ENCODE data around the gene FRMD1. TPM values are rescaled to one million over a fixed set of nuclear protein-coding genes. Genes with fewer than 3 reads are reported as not detected.

The FRMD1 gene
- total and polyA plus RNA-seq, 2 donors (not counting 1 experiment from before 2014, with no cell fraction given): not detected

GRCh38 chr6:168127384-168127868 is 48.4 kb upstream of the FRMD1 start:
- Histone ChIP-seq H3K27ac (ENCODE audit: low read length in 2 of 2) (no peak overlapping the region), H3K36me3 (replicated peaks in 1 of 2; ENCODE audit: control extremely low read depth in 1 of 2, control insufficient read depth in 1 of 2, extremely low read depth in 1 of 2, insufficient read depth in 2 of 2, low read length in 1 of 2) (no peaks in the 10 kb centered on the region), H3K79me2 (ENCODE audit: control insufficient read depth, insufficient read depth, low read length) (no peaks in the 10 kb centered on the region), H3K27me3 (replicated peaks in 1 of 4; ENCODE audit: control extremely low read depth in 1 of 4, control insufficient read depth in 3 of 4, insufficient read depth in 4 of 4, low read length in 3 of 4) (peaks cover 0 to under 1% (median 0%) of the 10 kb centered on the region in 4 experiments), H3K4me2 (replicated peaks; ENCODE audit: low read depth, low read length, poor library complexity, severe bottlenecking) (no peak overlapping the region), H2AFZ (ENCODE audit: insufficient read depth, low read depth, low read length, poor library complexity, severe bottlenecking) (no peak overlapping the region), H4K20me1 (ENCODE audit: control insufficient read depth, insufficient read depth, low read length, poor library complexity, severe bottlenecking) (no peaks in the 10 kb centered on the region), H3K9ac (ENCODE audit: low read length) (no peak overlapping the region), H3K4me3 (ENCODE audit: control extremely low read depth in 1 of 5, extremely low read depth in 1 of 5, insufficient read depth in 1 of 5, low read depth in 2 of 5, low read length in 4 of 5) (no peak overlapping the region), H3K9me3 (ENCODE audit: control extremely low read depth in 1 of 3, control insufficient read depth in 2 of 3, insufficient read depth in 1 of 3, low read length in 2 of 3) (peaks cover 0 to 7% (median 0%) of the 10 kb centered on the region in 3 donors), H3K4me1 (ENCODE audit: control insufficient read depth in 2 of 2, insufficient read depth in 2 of 2, low read length in 2 of 2) (no peaks in the 10 kb centered on the region)
- Mint-ChIP-seq H3K9me3 (ENCODE audit: insufficient read depth) (no peaks in the 10 kb centered on the region), H3K27ac (no peak overlapping the region), H3K4me3 (no peak overlapping the region), H3K4me1 (no peaks in the 10 kb centered on the region), H3K27me3 (peaks cover 11% of the 10 kb centered on the region)
- intact Hi-C loops (cut with micrococcal nuclease): no loop called here
- ChIA-PET POLR2A (no interaction called here), CTCF (no interaction called here)
- DNase-seq (no peak), ATAC-seq (ENCODE audit: low read depth) (no peak)
- 86% methylated on average over 8 of the region's 10 CpGs for WGBS (ENCODE audit: insufficient coverage)
- TF ChIP-seq EZH2 (IDR thresholded peaks at IDR 0.05; ENCODE audit: borderline replicate concordance, insufficient read depth, low read depth, low read length, poor library complexity, severe bottlenecking) (no peak), CTCF (IDR thresholded peaks at IDR 0.05) (no peak)

GRCh38 chr6:168126566-168127383 is 47.8 kb upstream of the FRMD1 start:
- H3K27ac ChIP-seq (ENCODE audit: low read length in 2 of 2): no peak overlapping the region
- Mint-ChIP-seq H3K9me3 (ENCODE audit: insufficient read depth) (no peaks in the 10 kb centered on the region), H3K27ac (no peak overlapping the region), H3K4me3 (no peak overlapping the region), H3K4me1 (no peaks in the 10 kb centered on the region), H3K27me3 (peaks cover 7% of the 10 kb centered on the region)
- WGBS (ENCODE audit: insufficient coverage): 90% methylated on average over 22 of the region's 22 CpGs
- H3K9ac ChIP-seq (ENCODE audit: low read length): no peak overlapping the region
- DNase-seq: no peak
- H3K36me3 ChIP-seq (replicated peaks in 1 of 2; ENCODE audit: control extremely low read depth in 1 of 2, control insufficient read depth in 1 of 2, extremely low read depth in 1 of 2, insufficient read depth in 2 of 2, low read length in 1 of 2): no peaks in the 10 kb centered on the region
- ATAC-seq (ENCODE audit: low read depth): no peak
- ChIA-PET POLR2A (no interaction called here), CTCF (no interaction called here)
- TF ChIP-seq EZH2 (IDR thresholded peaks at IDR 0.05; ENCODE audit: borderline replicate concordance, insufficient read depth, low read depth, low read length, poor library complexity, severe bottlenecking) (no peak), CTCF (IDR thresholded peaks at IDR 0.05) (no peak)
- no peak overlapping the region for H2AFZ ChIP-seq (ENCODE audit: insufficient read depth, low read depth, low read length, poor library complexity, severe bottlenecking)
- no peaks in the 10 kb centered on the region for H4K20me1 ChIP-seq (ENCODE audit: control insufficient read depth, insufficient read depth, low read length, poor library complexity, severe bottlenecking)
- H3K79me2 ChIP-seq (ENCODE audit: control insufficient read depth, insufficient read depth, low read length): no peaks in the 10 kb centered on the region
- no peaks in the 10 kb centered on the region for H3K4me1 ChIP-seq (ENCODE audit: control insufficient read depth in 2 of 2, insufficient read depth in 2 of 2, low read length in 2 of 2)
- H3K27me3 ChIP-seq (replicated peaks in 1 of 4; ENCODE audit: control extremely low read depth in 1 of 4, control insufficient read depth in 3 of 4, insufficient read depth in 4 of 4, low read length in 3 of 4): no peaks in the 10 kb centered on the region
- peaks cover 0 to 12% (median 0%) of the 10 kb centered on the region in 3 donors for H3K9me3 ChIP-seq (ENCODE audit: control extremely low read depth in 1 of 3, control insufficient read depth in 2 of 3, insufficient read depth in 1 of 3, low read length in 2 of 3)
- H3K4me2 ChIP-seq (replicated peaks; ENCODE audit: low read depth, low read length, poor library complexity, severe bottlenecking): no peak overlapping the region
- H3K4me3 ChIP-seq (ENCODE audit: control extremely low read depth in 1 of 5, extremely low read depth in 1 of 5, insufficient read depth in 1 of 5, low read depth in 2 of 5, low read length in 4 of 5): no peak overlapping the region
- intact Hi-C loops (cut with micrococcal nuclease): no loop called here
